ENCODE measurements around the gene SLC1A4. TPM values are rescaled to one million over a fixed set of nuclear protein-coding genes. Genes with fewer than 3 reads are reported as not detected.
A peak's percentile ranks its signal among the peaks of the same experiment; 100 is the strongest.

SLC1A4 gene
- total and polyA plus RNA-seq, 7 donors, result 3.4 to 50.3 (median 13.9) TPM

GRCh38 chr2:65050931-65051330 lies 61.7 kb downstream of the SLC1A4 start:
- Histone ChIP-seq H3K4me1 (no peaks in the 10 kb centered on the region), H3K4me3 (no peak overlapping the region), H3K27ac (no peak overlapping the region), H3K9me3 (no peaks in the 10 kb centered on the region), H3K36me3 (ENCODE audit: insufficient read depth in 1 of 2, low read depth in 1 of 2) (peaks cover 0 to 14% of the 10 kb centered on the region in 2 donors), H3K27me3 (ENCODE audit: insufficient read depth in 3 of 3, low read length in 2 of 3) (no peaks in the 10 kb centered on the region)
- 96% methylated on average over 3 of the region's 3 CpGs for WGBS, 3 donors
- DNase-seq (no peak), ATAC-seq (no peak)
- TF ChIP-seq CTCF (IDR thresholded peaks at IDR 0.05), result no peak
- intact Hi-C loops (cut with DNase I), result no loop called here

DNA sequence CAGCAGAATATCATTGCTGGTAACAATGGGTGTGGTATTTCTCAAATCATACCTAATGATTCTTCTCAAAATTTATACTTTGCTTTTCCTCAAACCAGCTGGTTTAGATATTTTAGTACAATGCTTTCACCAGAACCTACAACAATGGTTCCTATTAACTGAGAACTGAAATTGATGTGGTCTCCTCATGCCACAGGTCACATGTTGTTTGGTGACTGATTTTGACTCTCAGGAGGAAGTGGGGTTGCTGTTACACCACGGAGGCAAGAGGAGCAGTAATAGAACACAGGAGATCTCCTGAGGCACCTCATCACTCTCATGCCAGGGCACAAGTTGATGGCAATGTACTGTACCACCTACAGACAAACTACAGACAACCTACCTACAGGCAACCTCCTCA lies 64.0 kb downstream of the SLC1A4 start:
- Histone ChIP-seq H3K4me1 (peaks cover 9% of the 10 kb centered on the region), H3K27ac (no peak overlapping the region), H3K9me3 (no peaks in the 10 kb centered on the region), H3K36me3 (ENCODE audit: insufficient read depth in 1 of 2, low read depth in 1 of 2) (no peaks in the 10 kb centered on the region), H3K4me3 (no peak overlapping the region), H3K27me3 (ENCODE audit: insufficient read depth in 3 of 3, low read length in 2 of 3) (no peaks in the 10 kb centered on the region)
- no peak for TF ChIP-seq CTCF (IDR thresholded peaks at IDR 0.05)
- DNase-seq (no peak), ATAC-seq (no peak)
- intact Hi-C loops (cut with DNase I), result no loop called here
- WGBS, 3 donors, result 28 to 54% (median 48%) methylated on average over 1 of the region's 1 CpG

DNA sequence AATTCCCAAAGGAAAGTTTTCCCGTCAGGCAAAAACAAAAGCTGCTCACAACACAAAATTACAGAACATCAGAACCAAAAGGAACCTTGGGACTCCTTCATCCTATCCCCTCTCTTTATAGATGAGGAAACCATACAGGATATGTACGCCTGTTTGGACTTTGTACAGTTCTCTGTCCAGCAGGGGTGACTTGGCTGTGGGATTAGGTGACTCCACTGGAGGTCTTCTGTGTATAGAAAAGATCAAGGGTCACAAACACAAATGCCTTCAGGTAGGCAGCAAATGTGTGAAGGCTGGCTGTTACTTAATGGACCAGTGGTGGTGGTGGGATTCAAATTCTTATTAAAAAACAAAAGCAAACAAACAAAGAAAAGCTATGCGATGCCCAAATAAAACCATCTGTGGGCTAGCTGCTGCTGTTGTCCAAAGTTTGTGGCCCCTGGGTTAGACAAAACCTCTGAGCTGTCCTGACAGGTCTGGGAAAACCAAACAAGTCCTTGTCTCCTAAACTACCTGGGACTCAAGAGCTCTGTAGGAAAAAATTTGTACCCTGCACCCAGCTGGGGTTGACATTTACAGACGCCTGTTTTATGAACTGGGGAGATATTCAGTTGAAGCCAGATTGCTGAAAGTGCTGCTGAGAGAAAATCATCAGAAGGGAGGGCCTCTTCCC lies 65.7 kb downstream of the SLC1A4 start:
- H3K27me3 ChIP-seq (ENCODE audit: insufficient read depth in 3 of 3, low read length in 2 of 3), result no peaks in the 10 kb centered on the region
- intact Hi-C loops (cut with DNase I), result no loop called here
- DNase-seq (no peak), ATAC-seq (no peak)
- no peak overlapping the region for H3K27ac ChIP-seq
- H3K9me3 ChIP-seq, result no peaks in the 10 kb centered on the region
- no peaks in the 10 kb centered on the region for H3K36me3 ChIP-seq (ENCODE audit: insufficient read depth in 1 of 2, low read depth in 1 of 2)
- 79 to 87% (median 84%) methylated on average over 4 of the region's 4 CpGs for WGBS, 3 donors
- peaks cover 26% of the 10 kb centered on the region for H3K4me1 ChIP-seq
- TF ChIP-seq CTCF (IDR thresholded peaks at IDR 0.05), result no peak
- peak overlapping the region; percentile 84 for H3K4me3 ChIP-seq

DNA sequence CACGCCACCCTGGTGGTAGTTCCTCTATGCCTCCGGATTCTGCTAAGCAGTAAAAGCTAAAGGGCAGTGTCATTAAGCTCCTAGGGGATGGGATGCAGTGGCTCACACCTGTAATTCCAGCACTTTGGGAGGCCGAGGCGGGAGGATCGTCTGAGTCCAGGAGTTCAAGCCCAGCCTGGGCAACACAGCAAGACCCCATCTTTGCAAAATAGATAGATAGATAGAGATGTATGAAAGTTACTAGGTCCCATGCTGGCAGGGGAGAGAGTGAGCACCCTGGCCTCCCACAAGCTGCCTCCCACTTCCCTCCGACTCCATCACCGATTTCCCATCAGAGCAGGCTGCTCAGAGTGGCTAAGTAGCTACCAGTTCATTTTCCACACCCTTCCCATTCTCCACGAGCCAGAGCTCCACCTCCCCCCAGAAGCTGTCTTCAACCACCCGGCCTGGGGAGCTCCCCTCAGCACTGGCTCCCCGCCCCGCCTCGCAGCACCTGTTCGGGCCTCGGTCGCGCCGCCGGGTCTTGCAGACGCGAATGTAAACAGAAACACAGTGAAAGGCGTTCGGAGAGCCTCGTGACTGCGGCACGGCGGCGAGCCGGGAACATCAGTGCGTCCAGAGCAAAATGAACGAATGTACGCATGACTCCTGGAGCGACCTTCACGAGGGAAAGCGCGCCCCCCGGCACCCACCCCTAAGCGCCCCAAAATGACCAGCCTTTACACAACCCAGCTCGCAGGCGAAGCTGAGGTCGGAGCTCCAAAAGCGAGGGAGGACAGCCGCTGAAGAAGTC lies 66.4 kb downstream of the SLC1A4 start:
- peak; percentile 41 to 63 (median 44) for ATAC-seq
- no peak for TF ChIP-seq CTCF (IDR thresholded peaks at IDR 0.05)
- Histone ChIP-seq H3K27ac (peak overlapping the region; percentile 94), H3K4me3 (peak overlapping the region; percentile 84), H3K27me3 (ENCODE audit: insufficient read depth in 3 of 3, low read length in 2 of 3) (no peaks in the 10 kb centered on the region), H3K9me3 (no peaks in the 10 kb centered on the region), H3K36me3 (ENCODE audit: insufficient read depth in 1 of 2, low read depth in 1 of 2) (no peaks in the 10 kb centered on the region), H3K4me1 (peaks cover 33% of the 10 kb centered on the region)
- intact Hi-C loops (cut with DNase I), result no loop called here
- no peak for DNase-seq
- 9 to 11% (median 9%) methylated on average over 37 to 42 of the region's 42 CpGs for WGBS, 3 donors
